Activated naive CD4-positive, alpha-beta T cell treated with anti-CD3 and anti-CD28 coated beads, Interleukin-2, amount 10 ng/mL, durations not matched to agents 7 days and 5 days (primary cell): ENCODE data around the gene TM9SF3.

ENCODE experiments used
- CTCF ChIA-PET: fragments of 350-600 bp; sonication (Branson Sonifier 250); formaldehyde crosslinking; loops from one replicate; lab custom pipeline; 2021; ENCODE audit warnings: antibody characterized with exemption; lab: Charles Lee
- DNase-seq: peaks from one replicate; pipeline ENCODE4 v3.0.0-alpha.2; 2020
- H3K27ac Mint-ChIP-seq: one replicate; pipeline ENCODE4 v1.8.0; 2021; ENCODE audit warnings: mild to moderate bottlenecking, moderate library complexity, mixed read lengths
- H3K27me3 Mint-ChIP-seq: one replicate; pipeline ENCODE4 v1.8.0; 2021; ENCODE audit warnings: mild to moderate bottlenecking, mixed read lengths
- H3K36me3 Mint-ChIP-seq: one replicate; pipeline ENCODE4 v1.8.0; 2021; ENCODE audit warnings: mixed read lengths
- H3K4me1 Mint-ChIP-seq: one replicate; pipeline ENCODE4 v1.8.0; 2021; ENCODE audit warnings: mixed read lengths
- H3K4me3 Mint-ChIP-seq: one replicate; pipeline ENCODE4 v1.8.0; 2021; ENCODE audit warnings: mild to moderate bottlenecking, moderate library complexity, mixed read lengths
- H3K9me3 Mint-ChIP-seq: one replicate; pipeline ENCODE4 v1.8.0; 2021; ENCODE audit warnings: mixed read lengths

Gene TM9SF3

GRCh38 chr10:96524741-96525140, 62.1 kb downstream of the TM9SF3 start:
- DNase-seq = no peak
- H3K9me3 Mint-ChIP-seq = no peaks in the 10 kb centered on the region
- no peak overlapping the region for H3K27ac Mint-ChIP-seq
- H3K36me3 Mint-ChIP-seq = peaks cover 54% of the 10 kb centered on the region
- H3K4me1 Mint-ChIP-seq = no peaks in the 10 kb centered on the region
- CTCF ChIA-PET = interaction anchor here (1.7 kb wide), 1 partner anchor 11 kb away, joined by 7 read pairs; the partner anchor contains the start of gene TLL2
- H3K27me3 Mint-ChIP-seq = no peaks in the 10 kb centered on the region
- H3K4me3 Mint-ChIP-seq = no peak overlapping the region

- no peak overlapping the region for H3K4me3 Mint-ChIP-seq
- peaks cover 20% of the 10 kb centered on the region for H3K36me3 Mint-ChIP-seq
- peaks cover 12% of the 10 kb centered on the region for H3K4me1 Mint-ChIP-seq
- H3K9me3 Mint-ChIP-seq = no peaks in the 10 kb centered on the region
- H3K27ac Mint-ChIP-seq = no peak overlapping the region
- CTCF ChIA-PET = no interaction called here
- no peak for DNase-seq
- peaks cover 44% of the 10 kb centered on the region for H3K27me3 Mint-ChIP-seq
These were observed 69.5 kb downstream of the TM9SF3 start for GRCh38 chr10:96517284-96517683.

GRCh38 chr10:96516337-96516736, 70.5 kb downstream of the TM9SF3 start:
- Mint-ChIP-seq H3K4me3 (no peak overlapping the region), H3K27me3 (peaks cover 54% of the 10 kb centered on the region), H3K9me3 (no peaks in the 10 kb centered on the region), H3K4me1 (peaks cover 16% of the 10 kb centered on the region), H3K36me3 (peaks cover 12% of the 10 kb centered on the region), H3K27ac (no peak overlapping the region)
- CTCF ChIA-PET = interaction anchor here (1.2 kb wide), 2 partner anchors 26 to 119 kb away, joined by 3 to 4 read pairs; no protein-coding TSS in a partner anchor
- DNase-seq = no peak

GRCh38 chr10:96513698-96514561, 72.9 kb downstream of the TM9SF3 start, which contains the start of gene TLL2:
Gene TLL2 (minus strand): TSS chr10:96513926. CDS start chr10:96513685, 241 bp downstream.
- peak within 1 kb of the TSS; percentile 65 for H3K4me3 Mint-ChIP-seq
- peaks cover 16% of the 10 kb centered on the region for H3K4me1 Mint-ChIP-seq
- peaks cover 76% of the 10 kb centered on the region for H3K27me3 Mint-ChIP-seq
- CTCF ChIA-PET = interaction anchor here (0.6 to 2.1 kb wide), 9 partner anchors 9 to 139 kb away, joined by 3 to 8 read pairs (median 4); no protein-coding TSS in a partner anchor
- H3K9me3 Mint-ChIP-seq = no peaks in the 10 kb centered on the region
- no peaks in the 10 kb centered on the region for H3K36me3 Mint-ChIP-seq
- H3K27ac Mint-ChIP-seq = no peak within 1 kb of the TSS
- DNase-seq = peak; percentile 72

- Mint-ChIP-seq H3K27me3 (peaks cover 80% of the 10 kb centered on the region), H3K36me3 (no peaks in the 10 kb centered on the region), H3K9me3 (no peaks in the 10 kb centered on the region), H3K4me1 (peaks cover 16% of the 10 kb centered on the region), H3K4me3 (peak overlapping the region; percentile 44), H3K27ac (no peak overlapping the region)
- CTCF ChIA-PET = interaction anchor here (0.6 to 2.1 kb wide), 9 partner anchors 10 to 138 kb away, joined by 3 to 8 read pairs (median 4); no protein-coding TSS in a partner anchor
- DNase-seq = peak; percentile 54
These were observed 73.5 kb downstream of the TM9SF3 start for GRCh38 chr10:96513305-96513697.

GRCh38 chr10:96512524-96513304, 74.1 kb downstream of the TM9SF3 start:
- Mint-ChIP-seq H3K9me3 (no peaks in the 10 kb centered on the region), H3K36me3 (no peaks in the 10 kb centered on the region), H3K4me3 (peak overlapping the region; percentile 44), H3K27ac (no peak overlapping the region), H3K27me3 (peaks cover 86% of the 10 kb centered on the region), H3K4me1 (peaks cover 16% of the 10 kb centered on the region)
- DNase-seq = peak; percentile 32
- CTCF ChIA-PET = interaction anchor here (1.3 to 2.1 kb wide), 4 partner anchors 10 to 117 kb away, joined by 4 to 8 read pairs (median 6); no protein-coding TSS in a partner anchor

- CTCF ChIA-PET = interaction anchor here (1.0 to 2.2 kb wide), 6 partner anchors 11 to 138 kb away, joined by 3 to 9 read pairs (median 4); no protein-coding TSS in a partner anchor
- no peak overlapping the region for H3K27ac Mint-ChIP-seq
These were observed 75.5 kb downstream of the TM9SF3 start for GRCh38 chr10:96511044-96511945.

GRCh38 chr10:96509017-96509641, 77.7 kb downstream of the TM9SF3 start:
- Mint-ChIP-seq H3K36me3 (no peaks in the 10 kb centered on the region), H3K27ac (no peak overlapping the region), H3K4me3 (no peak overlapping the region), H3K27me3 (peaks cover 63% of the 10 kb centered on the region), H3K4me1 (peaks cover 11% of the 10 kb centered on the region), H3K9me3 (no peaks in the 10 kb centered on the region)
- CTCF ChIA-PET = no interaction called here
- DNase-seq = no peak

More at GRCh38 chr10:96511044-96511945, 75.5 kb downstream of the TM9SF3 start:
- Mint-ChIP-seq H3K4me1 (peaks cover 16% of the 10 kb centered on the region), H3K27me3 (peaks cover 84% of the 10 kb centered on the region), H3K4me3 (no peak overlapping the region), H3K9me3 (no peaks in the 10 kb centered on the region), H3K36me3 (no peaks in the 10 kb centered on the region)
- peak; percentile 42 for DNase-seq

GRCh38 chr10:96507044-96507443, 79.8 kb downstream of the TM9SF3 start:
- Mint-ChIP-seq H3K4me1 (peaks cover 1% of the 10 kb centered on the region), H3K9me3 (no peaks in the 10 kb centered on the region), H3K36me3 (no peaks in the 10 kb centered on the region), H3K27me3 (peaks cover 47% of the 10 kb centered on the region), H3K27ac (no peak overlapping the region), H3K4me3 (no peak overlapping the region)
- DNase-seq = no peak
- CTCF ChIA-PET = no interaction called here

- Mint-ChIP-seq H3K36me3 (no peaks in the 10 kb centered on the region), H3K9me3 (no peaks in the 10 kb centered on the region), H3K4me1 (no peaks in the 10 kb centered on the region), H3K27ac (no peak overlapping the region), H3K27me3 (peaks cover 39% of the 10 kb centered on the region), H3K4me3 (no peak overlapping the region)
- DNase-seq = no peak
- CTCF ChIA-PET = no interaction called here
These were observed 81.4 kb downstream of the TM9SF3 start for GRCh38 chr10:96505150-96506136.

- H3K27ac Mint-ChIP-seq = no peak overlapping the region
- no peaks in the 10 kb centered on the region for H3K36me3 Mint-ChIP-seq
- peaks cover 26% of the 10 kb centered on the region for H3K27me3 Mint-ChIP-seq
- no peak for DNase-seq
- no peaks in the 10 kb centered on the region for H3K4me1 Mint-ChIP-seq
- no peaks in the 10 kb centered on the region for H3K9me3 Mint-ChIP-seq
- no peak overlapping the region for H3K4me3 Mint-ChIP-seq
- CTCF ChIA-PET = no interaction called here
These were observed 84.1 kb downstream of the TM9SF3 start for GRCh38 chr10:96502561-96503282.

- H3K9me3 Mint-ChIP-seq = no peaks in the 10 kb centered on the region
- no peak overlapping the region for H3K4me3 Mint-ChIP-seq
- H3K27ac Mint-ChIP-seq = no peak overlapping the region
- H3K4me1 Mint-ChIP-seq = no peaks in the 10 kb centered on the region
- DNase-seq = no peak
- CTCF ChIA-PET = no interaction called here
- no peaks in the 10 kb centered on the region for H3K36me3 Mint-ChIP-seq
- H3K27me3 Mint-ChIP-seq = peaks cover 28% of the 10 kb centered on the region
These were observed 84.8 kb downstream of the TM9SF3 start for GRCh38 chr10:96501985-96502384.
